HCT116 (cell line): ENCODE results near the gene ABCB10.

Experiments used
- EGR1 ChIP-seq: IDR thresholded peaks from 2 replicates; pipeline ENCODE4 v1.6.1; 2012; ENCODE audit warnings: low read depth
- ELF1 ChIP-seq: IDR thresholded peaks from 2 replicates; pipeline ENCODE4 v1.6.1; 2012; ENCODE audit warnings: low read depth, borderline replicate concordance
- EZH2 ChIP-seq: fragments of 200-600 bp; sonication (generic); IDR thresholded peaks from 2 replicates; pipeline ENCODE4 v1.6.1; 2017; ENCODE audit warnings: antibody characterized with exemption, mixed run types
- JUND ChIP-seq: IDR thresholded peaks from 2 replicates; pipeline ENCODE4 v1.6.1; 2012
- POLR2A ChIP-seq: IDR thresholded peaks from 2 replicates; pipeline ENCODE4 v1.7.0; 2011; ENCODE audit warnings: borderline replicate concordance; ENCODE audit not compliant: insufficient read depth, insufficient read length; ENCODE audit errors: extremely low read depth
- RAD21 ChIP-seq: IDR thresholded peaks from 2 replicates; pipeline ENCODE4 v1.6.1; 2012; ENCODE audit warnings: low read depth, mild to moderate bottlenecking
- SIN3A ChIP-seq: IDR thresholded peaks from 2 replicates; pipeline ENCODE4 v1.6.1; 2012; ENCODE audit warnings: low read depth
- SP1 ChIP-seq: IDR thresholded peaks from 2 replicates; pipeline ENCODE4 v1.6.1; 2012; ENCODE audit warnings: low read depth
- YY1 ChIP-seq: IDR thresholded peaks from 2 replicates; pipeline ENCODE4 v1.6.1; 2011; ENCODE audit warnings: low read length, low read depth, moderate library complexity, mild to moderate bottlenecking; ENCODE audit not compliant: insufficient replicate concordance; ENCODE audit errors: extremely low read depth
- TF ChIP-seq, protein P1 (sequence below), 3 experiments: fragments of 200-600 bp in 1 of 3; sonication (generic) in 1 of 3; IDR thresholded peaks in 2 of 3; conservative IDR thresholded peaks in 1 of 3; 2 replicates each; pipeline ENCODE4 v1.5.1; 2012 to 2017; ENCODE audit warnings: low read depth in 2 of 3, low read length in 2 of 3, antibody characterized with exemption in 1 of 3, borderline replicate concordance in 1 of 3, control low read depth in 1 of 3, mild to moderate bottlenecking in 1 of 3, mixed read lengths in 1 of 3, mixed run types in 1 of 3, moderate library complexity in 1 of 3; ENCODE audit not compliant: insufficient read depth in 1 of 3
- TF ChIP-seq, protein P2 (sequence below): IDR thresholded peaks from 2 replicates; pipeline ENCODE4 v1.6.1; 2012; ENCODE audit warnings: low read depth
- TF ChIP-seq, protein P3 (sequence below): IDR thresholded peaks from 2 replicates; pipeline ENCODE4 v1.6.1; 2012
- TF ChIP-seq, protein P4 (sequence below): IDR thresholded peaks from 2 replicates; pipeline ENCODE4 v1.6.1; 2011; ENCODE audit warnings: mild to moderate bottlenecking, low read length, moderate library complexity; ENCODE audit not compliant: insufficient replicate concordance; ENCODE audit errors: extremely low read depth

DNA sequence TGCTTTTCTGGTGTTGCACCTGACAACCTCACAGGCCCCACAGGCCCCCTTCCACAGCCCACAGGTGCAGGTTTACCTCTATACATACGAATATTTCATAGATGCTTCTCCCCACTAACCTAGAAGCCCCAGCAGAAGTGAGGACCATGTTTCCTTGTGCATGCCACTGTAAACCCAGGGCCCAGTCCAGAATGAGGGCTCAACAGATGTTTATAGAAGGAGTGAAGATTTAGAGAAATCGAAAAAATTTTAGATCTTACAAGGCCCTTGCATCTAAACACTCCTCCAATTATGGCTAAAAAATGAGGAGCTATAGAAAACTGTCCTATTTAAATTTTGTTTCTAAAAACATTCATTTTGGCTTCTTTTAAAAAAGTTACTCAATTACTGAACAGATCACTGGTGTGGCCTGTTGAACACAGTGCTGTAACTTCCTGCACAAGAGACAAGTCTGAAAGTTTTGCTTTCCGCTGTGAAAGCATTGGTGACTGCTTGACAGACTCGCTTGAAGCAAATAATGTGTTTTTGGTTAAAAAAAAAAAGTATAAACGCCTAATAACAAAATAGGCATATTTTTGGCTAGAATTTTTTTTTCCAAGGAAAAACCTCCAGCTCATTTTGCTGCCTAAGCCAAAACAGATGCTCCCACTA, 1.2 kb downstream of the ABCB10 start:
- TF ChIP-seq, protein P1, sequence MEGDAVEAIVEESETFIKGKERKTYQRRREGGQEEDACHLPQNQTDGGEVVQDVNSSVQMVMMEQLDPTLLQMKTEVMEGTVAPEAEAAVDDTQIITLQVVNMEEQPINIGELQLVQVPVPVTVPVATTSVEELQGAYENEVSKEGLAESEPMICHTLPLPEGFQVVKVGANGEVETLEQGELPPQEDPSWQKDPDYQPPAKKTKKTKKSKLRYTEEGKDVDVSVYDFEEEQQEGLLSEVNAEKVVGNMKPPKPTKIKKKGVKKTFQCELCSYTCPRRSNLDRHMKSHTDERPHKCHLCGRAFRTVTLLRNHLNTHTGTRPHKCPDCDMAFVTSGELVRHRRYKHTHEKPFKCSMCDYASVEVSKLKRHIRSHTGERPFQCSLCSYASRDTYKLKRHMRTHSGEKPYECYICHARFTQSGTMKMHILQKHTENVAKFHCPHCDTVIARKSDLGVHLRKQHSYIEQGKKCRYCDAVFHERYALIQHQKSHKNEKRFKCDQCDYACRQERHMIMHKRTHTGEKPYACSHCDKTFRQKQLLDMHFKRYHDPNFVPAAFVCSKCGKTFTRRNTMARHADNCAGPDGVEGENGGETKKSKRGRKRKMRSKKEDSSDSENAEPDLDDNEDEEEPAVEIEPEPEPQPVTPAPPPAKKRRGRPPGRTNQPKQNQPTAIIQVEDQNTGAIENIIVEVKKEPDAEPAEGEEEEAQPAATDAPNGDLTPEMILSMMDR (IDR thresholded peaks at IDR 0.05 in 2 of 3, conservative IDR thresholded peaks at IDR 0.05 in 1 of 3; ENCODE audit: borderline replicate concordance in 1 of 3, insufficient read depth in 1 of 3, low read depth in 2 of 3, low read length in 2 of 3), result no peak
- no peak for TF ChIP-seq EZH2
- TF ChIP-seq, protein P2, sequence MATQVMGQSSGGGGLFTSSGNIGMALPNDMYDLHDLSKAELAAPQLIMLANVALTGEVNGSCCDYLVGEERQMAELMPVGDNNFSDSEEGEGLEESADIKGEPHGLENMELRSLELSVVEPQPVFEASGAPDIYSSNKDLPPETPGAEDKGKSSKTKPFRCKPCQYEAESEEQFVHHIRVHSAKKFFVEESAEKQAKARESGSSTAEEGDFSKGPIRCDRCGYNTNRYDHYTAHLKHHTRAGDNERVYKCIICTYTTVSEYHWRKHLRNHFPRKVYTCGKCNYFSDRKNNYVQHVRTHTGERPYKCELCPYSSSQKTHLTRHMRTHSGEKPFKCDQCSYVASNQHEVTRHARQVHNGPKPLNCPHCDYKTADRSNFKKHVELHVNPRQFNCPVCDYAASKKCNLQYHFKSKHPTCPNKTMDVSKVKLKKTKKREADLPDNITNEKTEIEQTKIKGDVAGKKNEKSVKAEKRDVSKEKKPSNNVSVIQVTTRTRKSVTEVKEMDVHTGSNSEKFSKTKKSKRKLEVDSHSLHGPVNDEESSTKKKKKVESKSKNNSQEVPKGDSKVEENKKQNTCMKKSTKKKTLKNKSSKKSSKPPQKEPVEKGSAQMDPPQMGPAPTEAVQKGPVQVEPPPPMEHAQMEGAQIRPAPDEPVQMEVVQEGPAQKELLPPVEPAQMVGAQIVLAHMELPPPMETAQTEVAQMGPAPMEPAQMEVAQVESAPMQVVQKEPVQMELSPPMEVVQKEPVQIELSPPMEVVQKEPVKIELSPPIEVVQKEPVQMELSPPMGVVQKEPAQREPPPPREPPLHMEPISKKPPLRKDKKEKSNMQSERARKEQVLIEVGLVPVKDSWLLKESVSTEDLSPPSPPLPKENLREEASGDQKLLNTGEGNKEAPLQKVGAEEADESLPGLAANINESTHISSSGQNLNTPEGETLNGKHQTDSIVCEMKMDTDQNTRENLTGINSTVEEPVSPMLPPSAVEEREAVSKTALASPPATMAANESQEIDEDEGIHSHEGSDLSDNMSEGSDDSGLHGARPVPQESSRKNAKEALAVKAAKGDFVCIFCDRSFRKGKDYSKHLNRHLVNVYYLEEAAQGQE, result no peak
- TF ChIP-seq, protein P3, sequence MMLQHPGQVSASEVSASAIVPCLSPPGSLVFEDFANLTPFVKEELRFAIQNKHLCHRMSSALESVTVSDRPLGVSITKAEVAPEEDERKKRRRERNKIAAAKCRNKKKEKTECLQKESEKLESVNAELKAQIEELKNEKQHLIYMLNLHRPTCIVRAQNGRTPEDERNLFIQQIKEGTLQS, result no peak
- TF ChIP-seq ELF1, result no peak
- no peak for TF ChIP-seq RAD21
- no peak for TF ChIP-seq POLR2A
- no peak for TF ChIP-seq SIN3A
- TF ChIP-seq YY1, result no peak
- no peak for TF ChIP-seq JUND
- TF ChIP-seq SP1, result no peak
- TF ChIP-seq, protein P4, sequence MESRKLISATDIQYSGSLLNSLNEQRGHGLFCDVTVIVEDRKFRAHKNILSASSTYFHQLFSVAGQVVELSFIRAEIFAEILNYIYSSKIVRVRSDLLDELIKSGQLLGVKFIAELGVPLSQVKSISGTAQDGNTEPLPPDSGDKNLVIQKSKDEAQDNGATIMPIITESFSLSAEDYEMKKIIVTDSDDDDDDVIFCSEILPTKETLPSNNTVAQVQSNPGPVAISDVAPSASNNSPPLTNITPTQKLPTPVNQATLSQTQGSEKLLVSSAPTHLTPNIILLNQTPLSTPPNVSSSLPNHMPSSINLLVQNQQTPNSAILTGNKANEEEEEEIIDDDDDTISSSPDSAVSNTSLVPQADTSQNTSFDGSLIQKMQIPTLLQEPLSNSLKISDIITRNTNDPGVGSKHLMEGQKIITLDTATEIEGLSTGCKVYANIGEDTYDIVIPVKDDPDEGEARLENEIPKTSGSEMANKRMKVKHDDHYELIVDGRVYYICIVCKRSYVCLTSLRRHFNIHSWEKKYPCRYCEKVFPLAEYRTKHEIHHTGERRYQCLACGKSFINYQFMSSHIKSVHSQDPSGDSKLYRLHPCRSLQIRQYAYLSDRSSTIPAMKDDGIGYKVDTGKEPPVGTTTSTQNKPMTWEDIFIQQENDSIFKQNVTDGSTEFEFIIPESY, result no peak
- TF ChIP-seq EGR1, result no peak
